Chondrocyte (in vitro differentiated cells): ENCODE results near the gene ITPRID2. TPM values are rescaled to one million over a fixed set of nuclear protein-coding genes. Genes with fewer than 3 reads are reported as not detected.

Experiments used
- DNase-seq: peaks from one replicate; pipeline ENCODE4 v3.0.0; 2021; ENCODE audit warnings: mixed read lengths, low spot score
- H3K27ac Mint-ChIP-seq: one replicate; pipeline ENCODE4 v1.8.0; 2021; ENCODE audit warnings: mild to moderate bottlenecking, moderate library complexity, mixed read lengths; ENCODE audit not compliant: unreplicated experiment
- H3K27me3 Mint-ChIP-seq: 2 replicates; pipeline ENCODE4 v1.8.0; 2021; ENCODE audit warnings: low read depth, mixed read lengths
- H3K36me3 Mint-ChIP-seq: 2 replicates; pipeline ENCODE4 v1.8.0; 2021; ENCODE audit warnings: low read depth, mixed read lengths
- H3K4me1 Mint-ChIP-seq: 2 replicates; pipeline ENCODE4 v1.8.0; 2021; ENCODE audit warnings: low read depth, mild to moderate bottlenecking, mixed read lengths
- H3K4me3 Mint-ChIP-seq: one replicate; pipeline ENCODE4 v1.8.0; 2021; ENCODE audit warnings: mild to moderate bottlenecking, moderate library complexity, mixed read lengths; ENCODE audit not compliant: unreplicated experiment
- H3K9me3 Mint-ChIP-seq: 2 replicates; pipeline ENCODE4 v1.8.0; 2021; ENCODE audit warnings: low read depth, mixed read lengths
- total RNA-seq: library from RNA; stranded (reverse); gene quantifications from 3 replicates; pipeline ENCODE4 v1.2.1, GENCODE V29; 2021
- TF ChIP-seq, protein P1 (sequence below): fragments of 200-600 bp; sonication (generic); IDR thresholded peaks from 2 replicates; pipeline ENCODE4 v1.5.0; 2021; ENCODE audit warnings: antibody characterized with exemption, mild to moderate bottlenecking, moderate library complexity

The ITPRID2 gene
- total RNA-seq, 1 donor from 2014 or later: 64.6 TPM

DNA sequence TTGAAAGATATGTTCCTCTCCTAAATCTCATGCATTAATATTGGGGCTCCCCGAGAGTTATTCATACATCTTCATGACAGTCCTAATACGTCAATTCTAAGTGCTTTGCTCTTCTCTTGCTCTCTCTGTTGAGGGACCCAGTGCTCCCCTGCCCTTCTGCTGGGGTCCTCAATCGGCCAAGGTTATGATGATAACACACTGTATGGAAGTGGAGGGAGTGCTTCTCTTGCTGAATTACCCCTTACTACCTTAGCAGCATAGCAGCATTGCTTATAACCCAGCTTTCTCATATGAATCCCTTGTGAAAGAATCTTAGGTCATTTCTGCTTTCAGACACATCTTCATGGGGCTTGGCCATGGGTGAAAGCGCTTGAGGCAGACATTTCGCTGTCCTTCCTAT lies 43.2 kb downstream of the ITPRID2 start:
- Mint-ChIP-seq H3K27me3 (no peaks in the 10 kb centered on the region), H3K27ac (no peak overlapping the region), H3K36me3 (peaks cover 8% of the 10 kb centered on the region), H3K9me3 (no peaks in the 10 kb centered on the region), H3K4me3 (no peak overlapping the region), H3K4me1 (peaks cover 14% of the 10 kb centered on the region)
- DNase-seq: no peak
- TF ChIP-seq, protein P1, sequence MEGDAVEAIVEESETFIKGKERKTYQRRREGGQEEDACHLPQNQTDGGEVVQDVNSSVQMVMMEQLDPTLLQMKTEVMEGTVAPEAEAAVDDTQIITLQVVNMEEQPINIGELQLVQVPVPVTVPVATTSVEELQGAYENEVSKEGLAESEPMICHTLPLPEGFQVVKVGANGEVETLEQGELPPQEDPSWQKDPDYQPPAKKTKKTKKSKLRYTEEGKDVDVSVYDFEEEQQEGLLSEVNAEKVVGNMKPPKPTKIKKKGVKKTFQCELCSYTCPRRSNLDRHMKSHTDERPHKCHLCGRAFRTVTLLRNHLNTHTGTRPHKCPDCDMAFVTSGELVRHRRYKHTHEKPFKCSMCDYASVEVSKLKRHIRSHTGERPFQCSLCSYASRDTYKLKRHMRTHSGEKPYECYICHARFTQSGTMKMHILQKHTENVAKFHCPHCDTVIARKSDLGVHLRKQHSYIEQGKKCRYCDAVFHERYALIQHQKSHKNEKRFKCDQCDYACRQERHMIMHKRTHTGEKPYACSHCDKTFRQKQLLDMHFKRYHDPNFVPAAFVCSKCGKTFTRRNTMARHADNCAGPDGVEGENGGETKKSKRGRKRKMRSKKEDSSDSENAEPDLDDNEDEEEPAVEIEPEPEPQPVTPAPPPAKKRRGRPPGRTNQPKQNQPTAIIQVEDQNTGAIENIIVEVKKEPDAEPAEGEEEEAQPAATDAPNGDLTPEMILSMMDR: no peak

GRCh38 chr2:181937473-181937872 lies 45.9 kb downstream of the ITPRID2 start:
- H3K27ac Mint-ChIP-seq: no peak overlapping the region

GRCh38 chr2:181943411-181944124 lies 52.0 kb downstream of the ITPRID2 start:
- TF ChIP-seq, protein P1: no peak
- DNase-seq: no peak
- H3K36me3 Mint-ChIP-seq: no peaks in the 10 kb centered on the region
- H3K4me3 Mint-ChIP-seq: no peak overlapping the region
- peaks cover 20% of the 10 kb centered on the region for H3K4me1 Mint-ChIP-seq
- H3K27ac Mint-ChIP-seq: no peak overlapping the region
- H3K9me3 Mint-ChIP-seq: no peaks in the 10 kb centered on the region
- no peaks in the 10 kb centered on the region for H3K27me3 Mint-ChIP-seq

More at GRCh38 chr2:181937473-181937872, 45.9 kb downstream of the ITPRID2 start:
- H3K36me3 Mint-ChIP-seq: no peaks in the 10 kb centered on the region
- TF ChIP-seq, protein P1: no peak
- peaks cover 14% of the 10 kb centered on the region for H3K4me1 Mint-ChIP-seq
- DNase-seq: no peak
- H3K4me3 Mint-ChIP-seq: no peak overlapping the region
- H3K9me3 Mint-ChIP-seq: no peaks in the 10 kb centered on the region
- H3K27me3 Mint-ChIP-seq: no peaks in the 10 kb centered on the region

GRCh38 chr2:181944164-181944913 lies 52.8 kb downstream of the ITPRID2 start:
- Mint-ChIP-seq H3K36me3 (no peaks in the 10 kb centered on the region), H3K27ac (no peak overlapping the region), H3K4me3 (no peak overlapping the region), H3K27me3 (no peaks in the 10 kb centered on the region), H3K9me3 (no peaks in the 10 kb centered on the region), H3K4me1 (peaks cover 28% of the 10 kb centered on the region)
- TF ChIP-seq, protein P1: no peak
- DNase-seq: no peak

DNA sequence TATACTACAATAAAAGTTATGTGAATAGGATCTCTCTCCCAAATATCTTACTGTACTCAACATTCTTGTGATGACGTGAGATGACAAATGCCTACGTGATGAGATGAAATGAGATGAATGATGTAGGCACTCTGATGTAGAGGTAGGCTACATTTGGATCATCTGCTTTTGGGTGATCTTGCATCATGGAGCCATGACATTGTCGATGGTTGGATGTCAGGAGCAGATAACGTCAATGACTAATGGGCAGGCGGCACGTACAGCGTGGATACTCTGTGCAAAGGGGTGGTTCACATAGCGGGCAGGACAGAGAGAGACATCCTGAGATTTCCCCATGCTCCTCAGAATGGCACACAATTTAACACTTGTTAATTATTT lies 53.4 kb downstream of the ITPRID2 start:
- Mint-ChIP-seq H3K27ac (no peak overlapping the region), H3K9me3 (no peaks in the 10 kb centered on the region), H3K27me3 (no peaks in the 10 kb centered on the region), H3K36me3 (no peaks in the 10 kb centered on the region), H3K4me3 (no peak overlapping the region), H3K4me1 (peaks cover 28% of the 10 kb centered on the region)
- DNase-seq: no peak
- TF ChIP-seq, protein P1: no peak
